ENCODE results near the gene FER. TPM values are rescaled to one million over a fixed set of nuclear protein-coding genes. Genes with fewer than 3 reads are reported as not detected.
A peak's percentile ranks its signal among the peaks of the same experiment; 100 is the strongest.

FER gene
- total and polyA plus RNA-seq, 10 of the 15 experiments (the other 5 are each of a cell fraction or from before 2014, with no cell fraction given), result 4.4 to 19.1 (median 9.6) TPM

GRCh38 chr5:108748401-108749127 lies 867 bp downstream of the FER start (continued):
- TF ChIP-seq USF2 (IDR thresholded peaks at IDR 0.05; ENCODE audit: borderline replicate concordance, low read depth, low read length) (peak; percentile 93), ZBED1 (IDR thresholded peaks at IDR 0.05; ENCODE audit: borderline replicate concordance) (no peak), CEBPB (IDR thresholded peaks at IDR 0.05; ENCODE audit: borderline replicate concordance in 1 of 2, low read depth in 2 of 2, low read length in 2 of 2) (no peak), IRF4 (IDR thresholded peaks at IDR 0.05; ENCODE audit: low read depth, low read length) (0 out of 2 replicates have a peak, but pooled peaks have one; percentile 24), EP300 (IDR thresholded peaks at IDR 0.05; ENCODE audit: borderline replicate concordance in 1 of 2, control insufficient read depth in 1 of 2, low read depth in 2 of 2, low read length in 2 of 2) (no peak), BACH1 (IDR thresholded peaks at IDR 0.05; ENCODE audit: borderline replicate concordance) (peak; percentile 88), RFX5 (IDR thresholded peaks at IDR 0.05; ENCODE audit: low read depth, low read length) (0 out of 2 replicates have a peak, but pooled peaks have one; percentile 66), ZNF207 (IDR thresholded peaks at IDR 0.05; ENCODE audit: borderline replicate concordance) (peak; percentile 39; the same call in 1 of the 2 replicates), SIN3A (IDR thresholded peaks at IDR 0.05; ENCODE audit: low read depth, low read length) (no peak; the same call in 1 of the 2 replicates), CREM (IDR thresholded peaks at IDR 0.05; ENCODE audit: low read depth) (peak; percentile 58; the same call in 1 of the 2 replicates), MXI1 (IDR thresholded peaks at IDR 0.05; ENCODE audit: low read depth, low read length) (peak; percentile 80; the same call in 1 of the 2 replicates), RUNX3 (IDR thresholded peaks at IDR 0.05; ENCODE audit: low read length) (peak; percentile 81), REST (IDR thresholded peaks at IDR 0.05; ENCODE audit: low read depth, low read length) (peak; percentile 27; the same call in 1 of the 2 replicates), ZZZ3 (IDR thresholded peaks at IDR 0.05; ENCODE audit: control insufficient read depth, insufficient read length, low read depth) (no peak), MTA2 (IDR thresholded peaks at IDR 0.05; ENCODE audit: low read depth) (no peak), CBX3 (IDR thresholded peaks at IDR 0.05; ENCODE audit: borderline replicate concordance, low read depth) (no peak), ATF2 (IDR thresholded peaks at IDR 0.05; ENCODE audit: low read length) (no peak), E2F4 (IDR thresholded peaks at IDR 0.05; ENCODE audit: low read depth, low read length) (peak; percentile 76; the same call in 1 of the 2 replicates), ELK1 (IDR thresholded peaks at IDR 0.05; ENCODE audit: low read depth, low read length) (no peak), PAX8 (IDR thresholded peaks at IDR 0.05) (no peak)
